Endothelial cell of umbilical vein (primary cell): ENCODE data around the gene GDNF. TPM values are rescaled to one million over a fixed set of nuclear protein-coding genes. Genes with fewer than 3 reads are reported as not detected.

Experiments
- BruUV-seq: library from RNA; stranded (reverse); fragments of 400-500 nt; replicated peaks from 2 replicates; lab custom pipeline; 2021; lab: Mats Ljungman, UMichigan
- CTCF ChIA-PET: fragments of 300-600, 350-600 bp; sonication (Branson Sonifier 250); formaldehyde crosslinking; loops from one replicate; lab custom pipeline; 2021; ENCODE audit warnings: antibody characterized with exemption, inconsistent platforms; lab: Charles Lee
- POLR2A ChIA-PET: fragments of 300-600, 350-600 bp; sonication (Branson Sonifier 250); formaldehyde crosslinking; loops from one replicate; lab custom pipeline; 2021; ENCODE audit warnings: antibody characterized with exemption, inconsistent platforms; lab: Charles Lee
- DNase-seq: peaks from one replicate; pipeline ENCODE4 v3.0.0-alpha.2; 2011; ENCODE audit warnings: low read depth, low spot score
- FAIRE-seq: peaks from 2 replicates; lab custom pipeline; 2011; peaks lifted over from hg19 to GRCh38; lab: Jason Lieb, UNC
- H2AFZ ChIP-seq: 2 replicates; pipeline ENCODE4 v1.6.0; 2012; ENCODE audit warnings: low read depth, low read length, control low read depth, inconsistent platforms
- H3K27ac ChIP-seq: 2 replicates; pipeline ENCODE4 v1.5.1; 2011; ENCODE audit warnings: low read depth, mild to moderate bottlenecking, control low read depth, low read length, moderate library complexity; ENCODE audit not compliant: insufficient read depth
- H3K27me3 ChIP-seq, 2 experiments: 2 replicates each; pipeline versions ENCODE4 v1.6.0 to v1.6.1; 2011; ENCODE audit warnings: low read length in 2 of 2, mixed read lengths in 1 of 2; ENCODE audit not compliant: control insufficient read depth in 2 of 2, insufficient read depth in 2 of 2
- H3K36me3 ChIP-seq, 2 experiments: 2 replicates in 1 of 2; 3 replicates in 1 of 2; pipeline ENCODE4 v1.5.1; 2011; ENCODE audit warnings: low read length in 2 of 2, mild to moderate bottlenecking in 1 of 2, moderate library complexity in 1 of 2; ENCODE audit not compliant: control insufficient read depth in 2 of 2, insufficient read depth in 2 of 2; ENCODE audit errors: extremely low read depth in 1 of 2
- H3K4me1 ChIP-seq: 3 replicates; pipeline ENCODE4 v1.5.1; 2011; ENCODE audit warnings: mild to moderate bottlenecking, low read length; ENCODE audit not compliant: control insufficient read depth, insufficient read depth; ENCODE audit errors: extremely low read depth
- H3K4me2 ChIP-seq: 2 replicates; pipeline ENCODE4 v1.6.1; 2011; ENCODE audit warnings: low read length, control low read depth, mixed read lengths; ENCODE audit not compliant: insufficient read depth
- H3K4me3 ChIP-seq, 3 experiments: fragments of 200-600 bp in 1 of 3; sonication (generic), shearing (Covaris generic) in 1 of 3; replicated peaks in 1 of 3; 2 replicates each; pipeline ENCODE4 v1.5.1; 2011 to 2016; ENCODE audit warnings: control low read depth in 3 of 3, low read length in 3 of 3, mild to moderate bottlenecking in 2 of 3, inconsistent platforms in 1 of 3, low read depth in 1 of 3, moderate library complexity in 1 of 3; ENCODE audit not compliant: insufficient read depth in 1 of 3
- H3K79me2 ChIP-seq: 2 replicates; pipeline ENCODE4 v1.6.0; 2012; ENCODE audit warnings: low read length, inconsistent platforms; ENCODE audit not compliant: control insufficient read depth, insufficient read depth
- H3K9ac ChIP-seq: replicated peaks from 2 replicates; pipeline ENCODE3; 2011; ENCODE audit warnings: low read length, control low read depth; ENCODE audit not compliant: insufficient read depth; ENCODE audit errors: extremely low read depth
- H3K9me1 ChIP-seq: replicated peaks from 3 replicates; pipeline ENCODE4 v1.6.0; 2011; ENCODE audit warnings: mild to moderate bottlenecking, low read length; ENCODE audit not compliant: control insufficient read depth, insufficient read depth; ENCODE audit errors: extremely low read depth
- H3K9me3 ChIP-seq: replicated peaks from 2 replicates; pipeline ENCODE4 v1.5.1; 2012; ENCODE audit warnings: low read length, inconsistent platforms; ENCODE audit not compliant: control insufficient read depth, insufficient read depth
- H4K20me1 ChIP-seq: replicated peaks from 2 replicates; pipeline ENCODE3; 2011; ENCODE audit warnings: mild to moderate bottlenecking, low read length; ENCODE audit not compliant: control insufficient read depth, insufficient read depth; ENCODE audit errors: extremely low read depth
- CTCF ChIP-seq, 2 donors: IDR thresholded peaks; 1 replicate in 1 of 2; 2 replicates in 1 of 2; pipeline ENCODE4 v1.5.1; 2011; ENCODE audit warnings: low read length in 2 of 2, mild to moderate bottlenecking in 2 of 2, moderate library complexity in 2 of 2, control low read depth in 1 of 2, inconsistent platforms in 1 of 2, low read depth in 1 of 2; ENCODE audit not compliant: insufficient read depth in 1 of 2; ENCODE audit errors: extremely low read depth in 1 of 2
- GATA2 ChIP-seq: IDR thresholded peaks from 2 replicates; pipeline ENCODE4 v1.7.0; 2011; ENCODE audit warnings: low read depth, mild to moderate bottlenecking, moderate library complexity, mixed read lengths, low read length; ENCODE audit not compliant: insufficient read length, insufficient read depth
- JUN ChIP-seq: IDR thresholded peaks from 2 replicates; pipeline ENCODE4 v1.6.1; 2011; ENCODE audit warnings: borderline replicate concordance, low read depth; ENCODE audit not compliant: insufficient read length, insufficient read depth
- MAX ChIP-seq: IDR thresholded peaks from 2 replicates; pipeline ENCODE4 v1.6.1; 2011; ENCODE audit not compliant: insufficient read depth, insufficient read length
- POLR2A ChIP-seq: IDR thresholded peaks from 2 replicates; pipeline ENCODE4 v1.6.1; 2012; ENCODE audit warnings: low read depth, mild to moderate bottlenecking, control low read depth, low read length
- dilution Hi-C: fragments of 300-500 bp; cut with MboI; formaldehyde crosslinking; loops from one replicate; pipeline ENCODE4 v1.15.0; 2019; ENCODE audit warnings: low sequenced_read_pairs; ENCODE audit not compliant: extremely low pct_ligation_motif_present
- intact Hi-C: fragments of 100-400 bp; cut with micrococcal nuclease; formaldehyde crosslinking; loops from one replicate; pipeline ENCODE4 v1.10.0; 2022
- polyA plus RNA-seq, 4 experiments: library from polyadenylated mRNA; depleted of rRNA in 3 of 4; stranded (reverse) in 3 of 4; unstranded in 1 of 4; fragments of >200 nt; gene quantifications; 2 replicates each; pipeline versions ENCODE4 v1.2.1 to v1.2.3, GENCODE V29; 2011 to 2012; ENCODE audit warnings: missing spikeins in 1 of 4
- total RNA-seq: library from RNA; stranded (reverse); gene quantifications from 2 replicates; pipeline ENCODE4 v1.2.3, GENCODE V29; 2021

The GDNF gene
- total and polyA plus RNA-seq, 2 donors (not counting 3 experiments of a cell fraction or from before 2014, with no cell fraction given): not detected

- H4K20me1 ChIP-seq: no peaks in the 10 kb centered on the region
- no peaks in the 10 kb centered on the region for H3K9me1 ChIP-seq
- H3K79me2 ChIP-seq: no peaks in the 10 kb centered on the region
- H3K4me1 ChIP-seq: no peaks in the 10 kb centered on the region
- no peak for TF ChIP-seq GATA2
- TF ChIP-seq CTCF (IDR thresholded peaks at IDR 0.05; ENCODE audit: extremely low read depth in 1 of 2, insufficient read depth in 1 of 2, low read depth in 1 of 2, low read length in 2 of 2): peak; percentile 33 to 48
- no peak for TF ChIP-seq POLR2A
- TF ChIP-seq MAX: no peak
- no peak for TF ChIP-seq JUN
- H3K4me3 ChIP-seq: no peak overlapping the region
- dilution Hi-C loops: no loop called here
- FAIRE-seq: no peak
- ChIA-PET POLR2A (no interaction called here), CTCF (interaction anchor here (0.8 to 1.9 kb wide), 3 partner anchors 8 to 11 kb away, joined by 3 to 6 read pairs (median 3); no protein-coding TSS in a partner anchor)
- H3K9me3 ChIP-seq: no peaks in the 10 kb centered on the region
- H3K36me3 ChIP-seq: no peaks in the 10 kb centered on the region
- BruUV-seq: no TSS peak
- H3K4me2 ChIP-seq: no peak overlapping the region
- H3K27me3 ChIP-seq: no peaks in the 10 kb centered on the region
- no peak overlapping the region for H3K27ac ChIP-seq
- no peak overlapping the region for H2AFZ ChIP-seq
- intact Hi-C loops: loop anchor here (10.0 kb wide), 1 partner anchor 420 kb away; no protein-coding TSS in a partner anchor
- no peak for DNase-seq
- H3K9ac ChIP-seq: no peak overlapping the region
These were observed 64.8 kb downstream of the GDNF start for GRCh38 chr5:37774912-37775483.
